MM.1S (cell line): ENCODE results near the gene ORAI2.

Source experiments
- CTCF ChIP-seq: fragments of 300-600 bp; sonication (generic); IDR thresholded peaks from 2 replicates; pipeline ENCODE4 v1.5.1; 2016; ENCODE audit warnings: antibody characterized with exemption, low read length, mixed read lengths
- EZH2 ChIP-seq: fragments of 300-600 bp; sonication (generic); optimal IDR thresholded peaks from 2 replicates; pipeline ENCODE3; 2017; ENCODE audit warnings: low read depth, mild to moderate bottlenecking, antibody characterized with exemption, low read length, mixed read lengths

- TF ChIP-seq CTCF (no peak), EZH2 (no peak)
Measured at GRCh38 chr7:102413091-102413490, 20.3 kb upstream of the ORAI2 start.
